GM23338 (cell line): ENCODE results near the gene PPDPF. TPM values are rescaled to one million over a fixed set of nuclear protein-coding genes. Genes with fewer than 3 reads are reported as not detected.

ENCODE experiments used
- ATAC-seq: fragments of 200-7000 bp; cut with Tn5 transposase; 3 replicates; pipeline ENCODE4 v1.9.1; 2020
- DNase-seq: peaks from one replicate; pipeline ENCODE4 v3.0.0-alpha.2; 2015; ENCODE audit warnings: low spot score
- H2AFZ ChIP-seq: fragments of 200-600 bp; sonication (generic); 2 replicates; pipeline ENCODE4 v1.8.0; 2016; ENCODE audit warnings: antibody characterized with exemption, mild to moderate bottlenecking, moderate library complexity
- H3F3A ChIP-seq: fragments of 200-600 bp; sonication (generic); replicated peaks from 2 replicates; pipeline ENCODE4 v1.8.0; 2017; ENCODE audit warnings: antibody characterized with exemption, mixed run types, low read depth
- H3K27ac ChIP-seq: fragments of 200-600 bp; sonication (generic); 2 replicates; pipeline ENCODE4 v1.6.1; 2016; ENCODE audit warnings: low read depth
- H3K27me3 ChIP-seq: fragments of 200-600 bp; sonication (generic); 2 replicates; pipeline ENCODE4 v1.8.0; 2016; ENCODE audit warnings: mild to moderate bottlenecking, mixed run types, moderate library complexity; ENCODE audit not compliant: insufficient read depth
- H3K36me3 ChIP-seq: fragments of 200-600 bp; sonication (generic); 2 replicates; pipeline ENCODE4 v1.8.0; 2016; ENCODE audit warnings: mild to moderate bottlenecking; ENCODE audit not compliant: insufficient read depth
- H3K4me1 ChIP-seq: fragments of 200-600 bp; sonication (generic); 2 replicates; pipeline ENCODE4 v1.8.0; 2016; ENCODE audit warnings: mild to moderate bottlenecking, moderate library complexity; ENCODE audit not compliant: insufficient read depth
- H3K4me2 ChIP-seq: fragments of 200-600 bp; sonication (generic); 2 replicates; pipeline ENCODE4 v1.7.1; 2017; ENCODE audit warnings: mixed run types
- H3K4me3 ChIP-seq: fragments of 200-600 bp; sonication (generic); 2 replicates; pipeline ENCODE4 v1.6.1; 2016; ENCODE audit warnings: mixed run types
- H3K79me2 ChIP-seq: fragments of 200-600 bp; sonication (generic); replicated peaks from 2 replicates; pipeline ENCODE4 v1.8.0; 2017; ENCODE audit warnings: mild to moderate bottlenecking; ENCODE audit not compliant: insufficient read depth
- H3K9me2 ChIP-seq: fragments of 200-600 bp; sonication (generic); 2 replicates; pipeline ENCODE4 v1.8.0; 2017; ENCODE audit not compliant: insufficient read depth
- H4K20me1 ChIP-seq: fragments of 200-600 bp; sonication (generic); replicated peaks from 2 replicates; pipeline ENCODE4 v1.8.0; 2017; ENCODE audit warnings: mild to moderate bottlenecking; ENCODE audit not compliant: insufficient read depth
- H3K27ac Mint-ChIP-seq: 2 replicates; pipeline ENCODE4 v1.8.0; 2020; ENCODE audit warnings: inconsistent platforms, mild to moderate bottlenecking, moderate library complexity, mixed read lengths
- H3K27me3 Mint-ChIP-seq: 3 replicates; pipeline ENCODE4 v1.8.0; 2022; ENCODE audit warnings: low read depth, mild to moderate bottlenecking, moderate library complexity, mixed read lengths, inconsistent platforms; ENCODE audit not compliant: insufficient read depth, poor library complexity
- H3K36me3 Mint-ChIP-seq: 3 replicates; pipeline ENCODE4 v1.8.0; 2021; ENCODE audit warnings: low read depth, mild to moderate bottlenecking, inconsistent platforms, moderate library complexity, mixed read lengths
- H3K4me1 Mint-ChIP-seq: 3 replicates; pipeline ENCODE4 v1.8.0; 2020; ENCODE audit warnings: mild to moderate bottlenecking, inconsistent platforms, mixed read lengths
- H3K4me3 Mint-ChIP-seq: 3 replicates; pipeline ENCODE4 v1.8.0; 2021; ENCODE audit warnings: moderate library complexity, mild to moderate bottlenecking, inconsistent platforms, mixed read lengths
- H3K9me3 Mint-ChIP-seq: 3 replicates; pipeline ENCODE4 v1.8.0; 2020; ENCODE audit warnings: moderate library complexity, mild to moderate bottlenecking, inconsistent platforms, mixed read lengths
- CREB1 ChIP-seq: fragments of 250-450 bp; sonication (Bioruptor Pico); IDR thresholded peaks from 2 replicates; pipeline ENCODE4 v1.5.0; 2020; ENCODE audit warnings: low read depth, mild to moderate bottlenecking, moderate library complexity
- ETS1 ChIP-seq: IDR thresholded peaks from 2 replicates; pipeline ENCODE4 v1.6.1; 2016; ENCODE audit warnings: antibody characterized with exemption
- EZH2 ChIP-seq: fragments of 200-600 bp; sonication (generic); IDR thresholded peaks from one replicate; pipeline ENCODE4 v1.8.0; 2017; ENCODE audit warnings: antibody characterized with exemption, mild to moderate bottlenecking, low read depth; ENCODE audit not compliant: unreplicated experiment
- EZH2phosphoT487 ChIP-seq: fragments of 200-600 bp; sonication (generic); IDR thresholded peaks from one replicate; pipeline ENCODE4 v1.8.1; 2018; ENCODE audit warnings: antibody characterized with exemption; ENCODE audit not compliant: unreplicated experiment
- JUNB ChIP-seq: IDR thresholded peaks from one replicate; pipeline ENCODE4 v1.6.1; 2016; ENCODE audit warnings: antibody characterized with exemption; ENCODE audit not compliant: unreplicated experiment
- NANOG ChIP-seq: IDR thresholded peaks from 2 replicates; pipeline ENCODE4 v1.6.1; 2016; ENCODE audit warnings: antibody characterized with exemption, borderline replicate concordance
- POLR2AphosphoS5 ChIP-seq: IDR thresholded peaks from 2 replicates; pipeline ENCODE4 v1.6.1; 2016; ENCODE audit warnings: antibody characterized with exemption, low read depth
- STAT1 ChIP-seq: IDR thresholded peaks from one replicate; pipeline ENCODE4 v1.6.1; 2016; ENCODE audit warnings: antibody characterized with exemption; ENCODE audit not compliant: unreplicated experiment
- ZNF114 ChIP-seq: fragments of 250-450 bp; sonication (Bioruptor Pico); IDR thresholded peaks from 2 replicates; pipeline ENCODE4 v1.5.0; 2020; ENCODE audit warnings: mild to moderate bottlenecking, moderate library complexity
- ZNF331 ChIP-seq: fragments of 250-450 bp; sonication (Bioruptor Pico); IDR thresholded peaks from 2 replicates; pipeline ENCODE4 v1.5.0; 2020; ENCODE audit warnings: low read depth, mild to moderate bottlenecking, moderate library complexity
- polyA plus RNA-seq: library from polyadenylated mRNA; unstranded; fragments of >200 nt; fragmentation: Nextera tagmentation; extraction: Ambion mirVana; gene quantifications from 2 replicates; pipeline ENCODE4 v1.2.1, GENCODE V29; 2016
- total RNA-seq: library from RNA; depleted of rRNA; stranded (reverse); fragments of >200 nt; shearing (Covaris generic); gene quantifications from 2 replicates; pipeline ENCODE4 v1.2.3, GENCODE V29; 2014
- TF ChIP-seq, protein P1 (sequence below), 2 experiments: fragments of 200-600 bp in 1 of 2; sonication (generic) in 1 of 2; conservative IDR thresholded peaks; 2 replicates each; pipeline versions ENCODE4 v1.5.1 to v1.6.1; 2016 to 2017; ENCODE audit warnings: antibody characterized with exemption in 2 of 2, low read depth in 2 of 2, mild to moderate bottlenecking in 2 of 2, moderate library complexity in 1 of 2
- TF ChIP-seq, protein P2 (sequence below): fragments of 250-450 bp; sonication (Bioruptor Pico); IDR thresholded peaks from 2 replicates; pipeline ENCODE4 v1.5.0; 2020; ENCODE audit warnings: mild to moderate bottlenecking, moderate library complexity
- TF ChIP-seq, protein P3 (sequence below): IDR thresholded peaks from one replicate; pipeline ENCODE4 v1.6.1; 2018; ENCODE audit warnings: antibody characterized with exemption; ENCODE audit not compliant: unreplicated experiment

PPDPF gene
- total and polyA plus RNA-seq, 2 experiments from 2014 or later, result 83.9 to 141 TPM

- no peaks in the 10 kb centered on the region for H3K27me3 ChIP-seq
- Mint-ChIP-seq H3K27ac (no peak overlapping the region), H3K4me3 (no peak overlapping the region), H3K27me3 (peaks cover 4% of the 10 kb centered on the region), H3K36me3 (peaks cover 12% of the 10 kb centered on the region), H3K9me3 (peaks cover 37% of the 10 kb centered on the region), H3K4me1 (peaks cover 3% of the 10 kb centered on the region; the same call in 1 of the 3 replicates)
- H4K20me1 ChIP-seq, result no peaks in the 10 kb centered on the region
- H3K9me2 ChIP-seq, result no peaks in the 10 kb centered on the region
- DNase-seq (no peak), ATAC-seq (no peak)
- H3K27ac ChIP-seq, result no peak overlapping the region
- 0 out of 2 replicates have a peak, but pooled peaks cover 3% of the 10 kb centered on the region for H3F3A ChIP-seq
- no peak overlapping the region for H2AFZ ChIP-seq
- no peaks in the 10 kb centered on the region for H3K36me3 ChIP-seq
- H3K4me3 ChIP-seq, result no peak overlapping the region
- H3K79me2 ChIP-seq, result no peaks in the 10 kb centered on the region
- peaks cover 4% of the 10 kb centered on the region; the same call in 1 of the 2 replicates for H3K4me1 ChIP-seq
- no peak overlapping the region for H3K4me2 ChIP-seq
- TF ChIP-seq, protein P1, sequence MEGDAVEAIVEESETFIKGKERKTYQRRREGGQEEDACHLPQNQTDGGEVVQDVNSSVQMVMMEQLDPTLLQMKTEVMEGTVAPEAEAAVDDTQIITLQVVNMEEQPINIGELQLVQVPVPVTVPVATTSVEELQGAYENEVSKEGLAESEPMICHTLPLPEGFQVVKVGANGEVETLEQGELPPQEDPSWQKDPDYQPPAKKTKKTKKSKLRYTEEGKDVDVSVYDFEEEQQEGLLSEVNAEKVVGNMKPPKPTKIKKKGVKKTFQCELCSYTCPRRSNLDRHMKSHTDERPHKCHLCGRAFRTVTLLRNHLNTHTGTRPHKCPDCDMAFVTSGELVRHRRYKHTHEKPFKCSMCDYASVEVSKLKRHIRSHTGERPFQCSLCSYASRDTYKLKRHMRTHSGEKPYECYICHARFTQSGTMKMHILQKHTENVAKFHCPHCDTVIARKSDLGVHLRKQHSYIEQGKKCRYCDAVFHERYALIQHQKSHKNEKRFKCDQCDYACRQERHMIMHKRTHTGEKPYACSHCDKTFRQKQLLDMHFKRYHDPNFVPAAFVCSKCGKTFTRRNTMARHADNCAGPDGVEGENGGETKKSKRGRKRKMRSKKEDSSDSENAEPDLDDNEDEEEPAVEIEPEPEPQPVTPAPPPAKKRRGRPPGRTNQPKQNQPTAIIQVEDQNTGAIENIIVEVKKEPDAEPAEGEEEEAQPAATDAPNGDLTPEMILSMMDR (conservative IDR thresholded peaks at IDR 0.05; ENCODE audit: low read depth in 2 of 2), result no peak
- TF ChIP-seq, protein P2, sequence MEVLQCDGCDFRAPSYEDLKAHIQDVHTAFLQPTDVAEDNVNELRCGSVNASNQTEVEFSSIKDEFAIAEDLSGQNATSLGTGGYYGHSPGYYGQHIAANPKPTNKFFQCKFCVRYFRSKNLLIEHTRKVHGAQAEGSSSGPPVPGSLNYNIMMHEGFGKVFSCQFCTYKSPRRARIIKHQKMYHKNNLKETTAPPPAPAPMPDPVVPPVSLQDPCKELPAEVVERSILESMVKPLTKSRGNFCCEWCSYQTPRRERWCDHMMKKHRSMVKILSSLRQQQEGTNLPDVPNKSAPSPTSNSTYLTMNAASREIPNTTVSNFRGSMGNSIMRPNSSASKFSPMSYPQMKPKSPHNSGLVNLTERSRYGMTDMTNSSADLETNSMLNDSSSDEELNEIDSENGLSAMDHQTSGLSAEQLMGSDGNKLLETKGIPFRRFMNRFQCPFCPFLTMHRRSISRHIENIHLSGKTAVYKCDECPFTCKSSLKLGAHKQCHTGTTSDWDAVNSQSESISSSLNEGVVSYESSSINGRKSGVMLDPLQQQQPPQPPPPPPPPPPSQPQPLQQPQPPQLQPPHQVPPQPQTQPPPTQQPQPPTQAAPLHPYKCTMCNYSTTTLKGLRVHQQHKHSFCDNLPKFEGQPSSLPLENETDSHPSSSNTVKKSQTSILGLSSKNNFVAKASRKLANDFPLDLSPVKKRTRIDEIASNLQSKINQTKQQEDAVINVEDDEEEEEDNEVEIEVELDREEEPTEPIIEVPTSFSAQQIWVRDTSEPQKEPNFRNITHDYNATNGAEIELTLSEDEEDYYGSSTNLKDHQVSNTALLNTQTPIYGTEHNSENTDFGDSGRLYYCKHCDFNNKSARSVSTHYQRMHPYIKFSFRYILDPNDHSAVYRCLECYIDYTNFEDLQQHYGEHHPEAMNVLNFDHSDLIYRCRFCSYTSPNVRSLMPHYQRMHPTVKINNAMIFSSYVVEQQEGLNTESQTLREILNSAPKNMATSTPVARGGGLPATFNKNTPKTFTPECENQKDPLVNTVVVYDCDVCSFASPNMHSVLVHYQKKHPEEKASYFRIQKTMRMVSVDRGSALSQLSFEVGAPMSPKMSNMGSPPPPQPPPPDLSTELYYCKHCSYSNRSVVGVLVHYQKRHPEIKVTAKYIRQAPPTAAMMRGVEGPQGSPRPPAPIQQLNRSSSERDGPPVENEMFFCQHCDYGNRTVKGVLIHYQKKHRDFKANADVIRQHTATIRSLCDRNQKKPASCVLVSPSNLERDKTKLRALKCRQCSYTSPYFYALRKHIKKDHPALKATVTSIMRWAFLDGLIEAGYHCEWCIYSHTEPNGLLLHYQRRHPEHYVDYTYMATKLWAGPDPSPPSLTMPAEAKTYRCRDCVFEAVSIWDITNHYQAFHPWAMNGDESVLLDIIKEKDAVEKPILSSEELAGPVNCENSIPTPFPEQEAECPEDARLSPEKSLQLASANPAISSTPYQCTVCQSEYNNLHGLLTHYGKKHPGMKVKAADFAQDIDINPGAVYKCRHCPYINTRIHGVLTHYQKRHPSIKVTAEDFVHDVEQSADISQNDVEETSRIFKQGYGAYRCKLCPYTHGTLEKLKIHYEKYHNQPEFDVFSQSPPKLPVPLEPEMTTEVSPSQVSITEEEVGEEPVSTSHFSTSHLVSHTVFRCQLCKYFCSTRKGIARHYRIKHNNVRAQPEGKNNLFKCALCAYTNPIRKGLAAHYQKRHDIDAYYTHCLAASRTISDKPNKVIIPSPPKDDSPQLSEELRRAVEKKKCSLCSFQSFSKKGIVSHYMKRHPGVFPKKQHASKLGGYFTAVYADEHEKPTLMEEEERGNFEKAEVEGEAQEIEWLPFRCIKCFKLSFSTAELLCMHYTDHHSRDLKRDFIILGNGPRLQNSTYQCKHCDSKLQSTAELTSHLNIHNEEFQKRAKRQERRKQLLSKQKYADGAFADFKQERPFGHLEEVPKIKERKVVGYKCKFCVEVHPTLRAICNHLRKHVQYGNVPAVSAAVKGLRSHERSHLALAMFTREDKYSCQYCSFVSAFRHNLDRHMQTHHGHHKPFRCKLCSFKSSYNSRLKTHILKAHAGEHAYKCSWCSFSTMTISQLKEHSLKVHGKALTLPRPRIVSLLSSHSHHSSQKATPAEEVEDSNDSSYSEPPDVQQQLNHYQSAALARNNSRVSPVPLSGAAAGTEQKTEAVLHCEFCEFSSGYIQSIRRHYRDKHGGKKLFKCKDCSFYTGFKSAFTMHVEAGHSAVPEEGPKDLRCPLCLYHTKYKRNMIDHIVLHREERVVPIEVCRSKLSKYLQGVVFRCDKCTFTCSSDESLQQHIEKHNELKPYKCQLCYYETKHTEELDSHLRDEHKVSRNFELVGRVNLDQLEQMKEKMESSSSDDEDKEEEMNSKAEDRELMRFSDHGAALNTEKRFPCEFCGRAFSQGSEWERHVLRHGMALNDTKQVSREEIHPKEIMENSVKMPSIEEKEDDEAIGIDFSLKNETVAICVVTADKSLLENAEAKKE (CRISPR knock-in tag), result no peak
- TF ChIP-seq POLR2AphosphoS5 (no peak), STAT1 (no peak), JUNB (no peak), EZH2phosphoT487 (no peak), ETS1 (no peak), EZH2 (no peak), CREB1 (CRISPR knock-in tag) (no peak), ZNF331 (CRISPR knock-in tag) (no peak), ZNF114 (CRISPR knock-in tag) (no peak), NANOG (no peak)
- TF ChIP-seq, protein P3, sequence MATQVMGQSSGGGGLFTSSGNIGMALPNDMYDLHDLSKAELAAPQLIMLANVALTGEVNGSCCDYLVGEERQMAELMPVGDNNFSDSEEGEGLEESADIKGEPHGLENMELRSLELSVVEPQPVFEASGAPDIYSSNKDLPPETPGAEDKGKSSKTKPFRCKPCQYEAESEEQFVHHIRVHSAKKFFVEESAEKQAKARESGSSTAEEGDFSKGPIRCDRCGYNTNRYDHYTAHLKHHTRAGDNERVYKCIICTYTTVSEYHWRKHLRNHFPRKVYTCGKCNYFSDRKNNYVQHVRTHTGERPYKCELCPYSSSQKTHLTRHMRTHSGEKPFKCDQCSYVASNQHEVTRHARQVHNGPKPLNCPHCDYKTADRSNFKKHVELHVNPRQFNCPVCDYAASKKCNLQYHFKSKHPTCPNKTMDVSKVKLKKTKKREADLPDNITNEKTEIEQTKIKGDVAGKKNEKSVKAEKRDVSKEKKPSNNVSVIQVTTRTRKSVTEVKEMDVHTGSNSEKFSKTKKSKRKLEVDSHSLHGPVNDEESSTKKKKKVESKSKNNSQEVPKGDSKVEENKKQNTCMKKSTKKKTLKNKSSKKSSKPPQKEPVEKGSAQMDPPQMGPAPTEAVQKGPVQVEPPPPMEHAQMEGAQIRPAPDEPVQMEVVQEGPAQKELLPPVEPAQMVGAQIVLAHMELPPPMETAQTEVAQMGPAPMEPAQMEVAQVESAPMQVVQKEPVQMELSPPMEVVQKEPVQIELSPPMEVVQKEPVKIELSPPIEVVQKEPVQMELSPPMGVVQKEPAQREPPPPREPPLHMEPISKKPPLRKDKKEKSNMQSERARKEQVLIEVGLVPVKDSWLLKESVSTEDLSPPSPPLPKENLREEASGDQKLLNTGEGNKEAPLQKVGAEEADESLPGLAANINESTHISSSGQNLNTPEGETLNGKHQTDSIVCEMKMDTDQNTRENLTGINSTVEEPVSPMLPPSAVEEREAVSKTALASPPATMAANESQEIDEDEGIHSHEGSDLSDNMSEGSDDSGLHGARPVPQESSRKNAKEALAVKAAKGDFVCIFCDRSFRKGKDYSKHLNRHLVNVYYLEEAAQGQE, result no peak
Observed at GRCh38 chr20:63507083-63507743, 13.4 kb upstream of the PPDPF start.
